OCI-LY7 (cell line): ENCODE data around the gene CCDC32. TPM values are rescaled to one million over a fixed set of nuclear protein-coding genes. Genes with fewer than 3 reads are reported as not detected.

Source experiments
- BruUV-seq: library from RNA; stranded (reverse); fragments of 400-500 nt; replicated peaks from 2 replicates; lab custom pipeline; 2021; lab: Mats Ljungman, UMichigan
- CTCF ChIA-PET: fragments of 300-600 bp; sonication (Branson Sonifier 250); formaldehyde crosslinking; loops from one replicate; lab custom pipeline; 2022; ENCODE audit warnings: antibody characterized with exemption; ENCODE audit not compliant: unreplicated experiment; lab: Charles Lee
- POLR2A ChIA-PET: fragments of 300-600 bp; sonication (Branson Sonifier 250); formaldehyde crosslinking; loops from one replicate; lab custom pipeline; 2022; ENCODE audit warnings: antibody characterized with exemption; lab: Charles Lee
- DNase-seq: peaks from one replicate; pipeline ENCODE4 v3.0.0-alpha.2; 2015; ENCODE audit warnings: low spot score
- H2AFZ ChIP-seq: fragments of 200-600 bp; sonication (generic), shearing (Covaris generic); 2 replicates; pipeline ENCODE4 v1.6.1; 2014; ENCODE audit warnings: mild to moderate bottlenecking, antibody characterized with exemption, low read length, moderate library complexity
- H3K27ac ChIP-seq: fragments of 200-600 bp; sonication (generic); 2 replicates; pipeline ENCODE4 v1.5.1; 2014; ENCODE audit warnings: mixed run types, low read depth, mild to moderate bottlenecking, moderate library complexity, low read length, inconsistent platforms; ENCODE audit not compliant: poor library complexity, severe bottlenecking
- H3K36me3 ChIP-seq: fragments of 200-600 bp; sonication (generic); 2 replicates; pipeline ENCODE4 v1.6.1; 2014; ENCODE audit warnings: mild to moderate bottlenecking, antibody characterized with exemption, low read length, moderate library complexity, mixed read lengths; ENCODE audit not compliant: insufficient read depth
- H3K4me1 ChIP-seq: fragments of 200-600 bp; sonication (generic); 2 replicates; pipeline ENCODE4 v1.5.1; 2014; ENCODE audit warnings: mild to moderate bottlenecking, low read length; ENCODE audit not compliant: insufficient read depth, poor library complexity, severe bottlenecking
- H3K4me2 ChIP-seq: fragments of 200-600 bp; sonication (generic); 2 replicates; pipeline ENCODE4 v1.6.1; 2014; ENCODE audit warnings: mild to moderate bottlenecking, low read length
- H3K4me3 ChIP-seq: fragments of 200-600 bp; sonication (generic); 2 replicates; pipeline ENCODE4 v1.5.1; 2014; ENCODE audit warnings: mild to moderate bottlenecking, low read depth, low read length; ENCODE audit not compliant: poor library complexity, severe bottlenecking
- H3K79me2 ChIP-seq: fragments of 200-600 bp; sonication (generic); 2 replicates; pipeline ENCODE4 v1.6.1; 2016; ENCODE audit warnings: low read depth, mild to moderate bottlenecking, low read length, moderate library complexity, mixed read lengths; ENCODE audit not compliant: insufficient read depth
- H3K9me2 ChIP-seq: fragments of 200-600 bp; sonication (generic); 2 replicates; pipeline ENCODE4 v1.6.1; 2016; ENCODE audit warnings: mild to moderate bottlenecking, low read length, mixed read lengths; ENCODE audit not compliant: insufficient read depth
- H3K9me3 ChIP-seq: fragments of 200-600 bp; sonication (generic); 2 replicates; pipeline ENCODE4 v1.6.1; 2014; ENCODE audit warnings: mild to moderate bottlenecking, mixed run types, low read length, mixed read lengths
- H4K20me1 ChIP-seq: fragments of 200-600 bp; sonication (generic); 2 replicates; pipeline ENCODE4 v1.6.1; 2014; ENCODE audit warnings: mild to moderate bottlenecking, antibody characterized with exemption, low read length, moderate library complexity, mixed read lengths; ENCODE audit not compliant: insufficient read depth
- EZH2phosphoT487 ChIP-seq: fragments of 200-600 bp; sonication (generic); IDR thresholded peaks from 2 replicates; pipeline ENCODE4 v1.6.1; 2018; ENCODE audit warnings: low read depth, borderline replicate concordance, mild to moderate bottlenecking, mixed run types, antibody characterized with exemption, low read length, moderate library complexity, mixed read lengths
- intact Hi-C: fragments of 100-400 bp; cut with micrococcal nuclease; formaldehyde crosslinking; loops from one replicate; pipeline ENCODE4 v1.10.0; 2022; ENCODE audit not compliant: unreplicated experiment
- total RNA-seq, 2 experiments: library from RNA; depleted of rRNA in 1 of 2; stranded (reverse); fragments of >200 nt in 1 of 2; shearing (Covaris generic) in 1 of 2; gene quantifications; 2 replicates each; pipeline ENCODE4 v1.2.3, GENCODE V29; 2014 to 2022
- TF ChIP-seq, protein P1 (sequence below): fragments of 200-600 bp; sonication (generic); conservative IDR thresholded peaks from 2 replicates; pipeline ENCODE4 v1.5.1; 2014; ENCODE audit warnings: mild to moderate bottlenecking, antibody characterized with exemption, low read length, moderate library complexity, mixed read lengths

Gene CCDC32
- total RNA-seq, 2 experiments from 2014 or later: 10.3 to 14.3 TPM

DNA sequence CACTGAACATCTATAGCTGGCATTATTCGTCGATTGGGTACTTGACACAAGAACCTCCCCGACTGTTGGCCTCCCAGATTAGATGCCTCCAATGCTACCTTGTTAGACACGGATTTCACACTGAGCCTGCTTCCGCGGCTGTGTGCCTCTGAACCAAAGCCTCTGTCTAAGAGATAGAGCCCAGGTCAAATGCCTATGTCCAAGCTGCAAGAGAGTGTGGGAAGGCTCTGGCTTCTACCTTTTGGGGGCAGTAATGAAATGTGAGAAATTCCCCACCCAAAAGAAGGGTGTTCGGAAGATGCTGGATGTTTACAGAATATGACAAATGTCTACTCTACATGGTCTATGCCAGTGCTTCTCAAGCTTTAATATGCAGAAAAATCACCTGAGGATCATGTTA is 2.3 kb upstream of the CCDC32 start:
- Histone ChIP-seq H3K9me3 (no peaks in the 10 kb centered on the region), H3K4me1 (peaks cover 56% of the 10 kb centered on the region), H3K36me3 (peaks cover 9% of the 10 kb centered on the region; the same call in 1 of the 2 replicates), H3K9me2 (no peaks in the 10 kb centered on the region), H3K4me2 (peak overlapping the region; percentile 39), H3K79me2 (peaks cover 34% of the 10 kb centered on the region), H4K20me1 (peaks cover 10% of the 10 kb centered on the region; the same call in 1 of the 2 replicates), H2AFZ (peak overlapping the region; percentile 66), H3K4me3 (no peak overlapping the region), H3K27ac (no peak overlapping the region)
- ChIA-PET CTCF (no interaction called here), POLR2A (interaction anchor here (0.6 to 0.9 kb wide), 7 partner anchors 11 to 128 kb away, joined by 3 to 5 read pairs (median 4); partner anchors contain the start of gene RAD51)
- peak; percentile 71 for DNase-seq
- TF ChIP-seq, protein P1, sequence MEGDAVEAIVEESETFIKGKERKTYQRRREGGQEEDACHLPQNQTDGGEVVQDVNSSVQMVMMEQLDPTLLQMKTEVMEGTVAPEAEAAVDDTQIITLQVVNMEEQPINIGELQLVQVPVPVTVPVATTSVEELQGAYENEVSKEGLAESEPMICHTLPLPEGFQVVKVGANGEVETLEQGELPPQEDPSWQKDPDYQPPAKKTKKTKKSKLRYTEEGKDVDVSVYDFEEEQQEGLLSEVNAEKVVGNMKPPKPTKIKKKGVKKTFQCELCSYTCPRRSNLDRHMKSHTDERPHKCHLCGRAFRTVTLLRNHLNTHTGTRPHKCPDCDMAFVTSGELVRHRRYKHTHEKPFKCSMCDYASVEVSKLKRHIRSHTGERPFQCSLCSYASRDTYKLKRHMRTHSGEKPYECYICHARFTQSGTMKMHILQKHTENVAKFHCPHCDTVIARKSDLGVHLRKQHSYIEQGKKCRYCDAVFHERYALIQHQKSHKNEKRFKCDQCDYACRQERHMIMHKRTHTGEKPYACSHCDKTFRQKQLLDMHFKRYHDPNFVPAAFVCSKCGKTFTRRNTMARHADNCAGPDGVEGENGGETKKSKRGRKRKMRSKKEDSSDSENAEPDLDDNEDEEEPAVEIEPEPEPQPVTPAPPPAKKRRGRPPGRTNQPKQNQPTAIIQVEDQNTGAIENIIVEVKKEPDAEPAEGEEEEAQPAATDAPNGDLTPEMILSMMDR: peak; percentile 84
- no peak for TF ChIP-seq EZH2phosphoT487
- intact Hi-C loops: loop anchor here (5.0 to 10.0 kb wide), 3 partner anchors 215 to 768 kb away; partner anchors contain the start of genes NUSAP1, OIP5 and VPS18
- BruUV-seq: no TSS peak

- BruUV-seq: no TSS peak
- Histone ChIP-seq H3K4me3 (peak overlapping the region; percentile 92), H3K4me1 (peaks cover 46% of the 10 kb centered on the region), H3K9me2 (no peaks in the 10 kb centered on the region), H3K27ac (peak overlapping the region; percentile 29), H3K79me2 (peaks cover 23% of the 10 kb centered on the region), H3K4me2 (peak overlapping the region; percentile 99), H2AFZ (peak overlapping the region; percentile 98), H4K20me1 (peaks cover 9% of the 10 kb centered on the region; the same call in 1 of the 2 replicates), H3K9me3 (no peaks in the 10 kb centered on the region), H3K36me3 (no peaks in the 10 kb centered on the region; the same call in 1 of the 2 replicates)
- peak; percentile 46 for DNase-seq
- intact Hi-C loops: loop anchor here (5.0 to 10.0 kb wide), 3 partner anchors 217 to 769 kb away; partner anchors contain the start of genes NUSAP1, OIP5 and VPS18
- ChIA-PET POLR2A (interaction anchor here (0.6 to 1.8 kb wide), 16 partner anchors 11 to 767 kb away, joined by 3 to 22 read pairs (median 4); partner anchors contain the start of genes NUSAP1 and RAD51), CTCF (interaction anchor here (0.6 to 1.7 kb wide), 4 partner anchors 12 to 340 kb away, joined by 3 to 6 read pairs (median 4); no protein-coding TSS in a partner anchor)
- TF ChIP-seq EZH2phosphoT487: no peak
- TF ChIP-seq, protein P1: no peak
Measured at GRCh38 chr15:40565333-40566238, 744 bp upstream of the CCDC32 start.
